Mesenchymal stem cell (in vitro differentiated cells and primary cell): ENCODE measurements around the gene ARIH1.
"Not testable (repeated sequence)": the region's sequence is repeated elsewhere in the genome, so short reads cannot be mapped to it uniquely, and the experiment has no call there.

ENCODE experiments used
- DNase-seq: peaks from one replicate; pipeline ENCODE4 v3.0.0-alpha.2; 2013
- H2AFZ ChIP-seq: one replicate; pipeline ENCODE4 v1.6.1; 2013; ENCODE audit warnings: low read depth, mild to moderate bottlenecking, control low read depth, inconsistent platforms, low read length, moderate library complexity
- H2AK5ac ChIP-seq: 2 replicates; pipeline ENCODE4 v1.6.1; 2013; ENCODE audit warnings: low read length, moderate library complexity, mild to moderate bottlenecking, inconsistent platforms; ENCODE audit not compliant: severe bottlenecking
- H2BK120ac ChIP-seq: one replicate; pipeline ENCODE4 v1.6.1; 2013; ENCODE audit warnings: low read depth, mild to moderate bottlenecking, inconsistent platforms, low read length, moderate library complexity
- H2BK12ac ChIP-seq, 2 experiments: one replicate each; pipeline ENCODE4 v1.6.1; 2013; ENCODE audit warnings: inconsistent platforms in 2 of 2, low read length in 2 of 2, mild to moderate bottlenecking in 2 of 2, moderate library complexity in 2 of 2, control low read depth in 1 of 2
- H2BK15ac ChIP-seq: one replicate; pipeline ENCODE4 v1.6.1; 2013; ENCODE audit warnings: mild to moderate bottlenecking, low read depth, inconsistent platforms; ENCODE audit not compliant: poor library complexity, severe bottlenecking
- H2BK5ac ChIP-seq: 2 replicates; pipeline ENCODE4 v1.6.1; 2013; ENCODE audit warnings: low read depth, mild to moderate bottlenecking, low read length, control low read depth, inconsistent platforms; ENCODE audit not compliant: poor library complexity, severe bottlenecking
- H3K14ac ChIP-seq, 2 experiments: one replicate each; pipeline ENCODE4 v1.6.1; 2013; ENCODE audit warnings: inconsistent platforms in 2 of 2, low read length in 2 of 2, control low read depth in 1 of 2, mild to moderate bottlenecking in 1 of 2, moderate library complexity in 1 of 2
- H3K18ac ChIP-seq, 2 experiments: one replicate each; pipeline ENCODE4 v1.6.1; 2013; ENCODE audit warnings: inconsistent platforms in 2 of 2, low read length in 2 of 2, control low read depth in 1 of 2, low read depth in 1 of 2, mild to moderate bottlenecking in 1 of 2
- H3K23ac ChIP-seq, 2 experiments: one replicate each; pipeline ENCODE4 v1.6.1; 2013; ENCODE audit warnings: inconsistent platforms in 2 of 2, low read length in 2 of 2, mild to moderate bottlenecking in 2 of 2, moderate library complexity in 2 of 2, control low read depth in 1 of 2
- H3K27ac ChIP-seq: 2 replicates; pipeline ENCODE4 v1.5.1; 2013; ENCODE audit warnings: mild to moderate bottlenecking, moderate library complexity, low read length, control low read depth, inconsistent platforms; ENCODE audit not compliant: poor library complexity, severe bottlenecking
- H3K27me3 ChIP-seq, 2 experiments: 2 replicates each; pipeline versions ENCODE4 v1.6.1 to v1.7.0; 2013; ENCODE audit warnings: low read length in 2 of 2, mild to moderate bottlenecking in 2 of 2, moderate library complexity in 2 of 2, control low read depth in 1 of 2, inconsistent platforms in 1 of 2; ENCODE audit not compliant: control insufficient read depth in 1 of 2, insufficient read depth in 1 of 2
- H3K36me3 ChIP-seq, 2 experiments: 2 replicates each; pipeline versions ENCODE4 v1.6.1 to v1.7.0; 2013; ENCODE audit warnings: low read length in 2 of 2, control low read depth in 1 of 2, inconsistent platforms in 1 of 2, low read depth in 1 of 2, mild to moderate bottlenecking in 1 of 2; ENCODE audit not compliant: insufficient read depth in 2 of 2, control insufficient read depth in 1 of 2
- H3K4ac ChIP-seq, 2 experiments: one replicate each; pipeline ENCODE4 v1.6.1; 2013; ENCODE audit warnings: inconsistent platforms in 2 of 2, low read length in 2 of 2, mild to moderate bottlenecking in 2 of 2, moderate library complexity in 2 of 2, control low read depth in 1 of 2, low read depth in 1 of 2
- H3K4me1 ChIP-seq: 2 replicates; pipeline ENCODE4 v1.6.1; 2013; ENCODE audit warnings: low read depth, low read length, control low read depth; ENCODE audit not compliant: control insufficient read depth, insufficient read depth
- H3K4me2 ChIP-seq: 2 replicates; pipeline ENCODE4 v1.6.1; 2013; ENCODE audit warnings: low read length, mild to moderate bottlenecking, inconsistent platforms; ENCODE audit not compliant: poor library complexity, severe bottlenecking
- H3K4me3 ChIP-seq, 2 experiments: 2 replicates each; pipeline versions ENCODE4 v1.5.1 to v1.7.0; 2013; ENCODE audit warnings: low read length in 2 of 2, mild to moderate bottlenecking in 2 of 2, control low read depth in 1 of 2, low read depth in 1 of 2; ENCODE audit not compliant: insufficient read depth in 1 of 2
- H3K79me1 ChIP-seq: replicated peaks from 2 replicates; pipeline ENCODE4 v1.6.1; 2013; ENCODE audit warnings: mild to moderate bottlenecking, control low read depth, low read length, inconsistent platforms; ENCODE audit not compliant: poor library complexity, severe bottlenecking
- H3K9ac ChIP-seq: 2 replicates; pipeline ENCODE4 v1.7.0; 2013; ENCODE audit warnings: mild to moderate bottlenecking, low read length, moderate library complexity
- H3K9me3 ChIP-seq: 2 replicates; pipeline ENCODE4 v1.7.0; 2013; ENCODE audit warnings: mild to moderate bottlenecking, low read length; ENCODE audit not compliant: control insufficient read depth
- H4K8ac ChIP-seq: one replicate; pipeline ENCODE4 v1.6.1; 2013; ENCODE audit warnings: inconsistent platforms, mild to moderate bottlenecking, low read length, moderate library complexity
- H4K91ac ChIP-seq: one replicate; pipeline ENCODE4 v1.6.1; 2013; ENCODE audit warnings: mild to moderate bottlenecking, low read length, inconsistent platforms
- WGBS: methylation state at CpG from one replicate; pipeline ENCODE4 v1.1.7; 2013; ENCODE audit warnings: mixed read lengths; 5-methylcytosine and 5-hydroxymethylcytosine counted together

ARIH1 gene

GRCh38 chr15:72476330-72476729 lies 2.2 kb downstream of the ARIH1 start:
- not testable (repeated sequence) for H2BK5ac ChIP-seq, H3K23ac ChIP-seq, H2BK12ac ChIP-seq, H2AK5ac ChIP-seq, H3K27ac ChIP-seq, H3K18ac ChIP-seq, H3K14ac ChIP-seq, H3K4me1 ChIP-seq, H3K9me3 ChIP-seq, H2BK15ac ChIP-seq, H3K4ac ChIP-seq, H3K27me3 ChIP-seq, H4K8ac ChIP-seq, H2BK120ac ChIP-seq, DNase-seq, H2AFZ ChIP-seq, H4K91ac ChIP-seq, H3K79me1 ChIP-seq
- Histone ChIP-seq H3K4me3 (peak overlapping the region in 1 of 2 experiments; percentile 92), H3K4me2 (peak overlapping the region; percentile 52), H3K9ac (peak overlapping the region; percentile 100), H3K36me3 (peaks cover 13 to 36% of the 10 kb centered on the region in 2 experiments)
- WGBS = 94% methylated on average over 16 of the region's 16 CpGs

- over 99% methylated on average over 3 of the region's 3 CpGs for WGBS
- no peaks in the 10 kb centered on the region for H3K9me3 ChIP-seq
- H3K27ac ChIP-seq = no peak overlapping the region
- no peak overlapping the region for H2AFZ ChIP-seq
- H2BK120ac ChIP-seq = no peak overlapping the region
- H3K18ac ChIP-seq = no peak overlapping the region
- H3K4me1 ChIP-seq = peaks cover 11% of the 10 kb centered on the region
- H4K91ac ChIP-seq = no peak overlapping the region
- H4K8ac ChIP-seq = no peak overlapping the region
- no peak overlapping the region for H3K23ac ChIP-seq
- DNase-seq = no peak
- H3K4me3 ChIP-seq = no peak overlapping the region
- H3K27me3 ChIP-seq = no peaks in the 10 kb centered on the region
- H3K9ac ChIP-seq = no peak overlapping the region
- H3K4me2 ChIP-seq = no peak overlapping the region
- H3K14ac ChIP-seq = no peak overlapping the region
- H3K4ac ChIP-seq = no peak overlapping the region
- H3K36me3 ChIP-seq = peaks cover 15 to 32% of the 10 kb centered on the region in 2 experiments
- no peak overlapping the region for H2BK5ac ChIP-seq
- H2BK15ac ChIP-seq = no peak overlapping the region
- no peaks in the 10 kb centered on the region for H3K79me1 ChIP-seq
- no peak overlapping the region for H2BK12ac ChIP-seq
- no peak overlapping the region for H2AK5ac ChIP-seq
These were observed 7.0 kb downstream of the ARIH1 start for GRCh38 chr15:72481015-72481659.

GRCh38 chr15:72482275-72482674 lies 8.1 kb downstream of the ARIH1 start:
- Histone ChIP-seq H3K9me3 (no peaks in the 10 kb centered on the region), H3K14ac (no peak overlapping the region), H3K18ac (no peak overlapping the region), H3K79me1 (no peaks in the 10 kb centered on the region), H3K9ac (no peak overlapping the region), H2BK5ac (no peak overlapping the region), H2BK15ac (no peak overlapping the region), H3K36me3 (peaks cover 11 to 24% of the 10 kb centered on the region in 2 experiments), H4K8ac (no peak overlapping the region), H4K91ac (no peak overlapping the region), H2AFZ (no peak overlapping the region), H3K27ac (no peak overlapping the region), H3K27me3 (no peaks in the 10 kb centered on the region), H3K4ac (no peak overlapping the region), H2BK120ac (no peak overlapping the region), H2BK12ac (no peak overlapping the region), H2AK5ac (no peak overlapping the region), H3K23ac (no peak overlapping the region), H3K4me3 (no peak overlapping the region), H3K4me2 (no peak overlapping the region), H3K4me1 (peaks cover 8% of the 10 kb centered on the region)
- DNase-seq = no peak

GRCh38 chr15:72483279-72483678 lies 9.1 kb downstream of the ARIH1 start:
- no peak overlapping the region for H2BK15ac ChIP-seq
- no peak for DNase-seq
- 100% methylated on average over 2 of the region's 6 CpGs for WGBS
- no peak overlapping the region for H2BK5ac ChIP-seq
- peaks cover 7% of the 10 kb centered on the region for H3K4me1 ChIP-seq
- no peaks in the 10 kb centered on the region for H3K9me3 ChIP-seq
- H3K4me2 ChIP-seq = no peak overlapping the region
- H3K18ac ChIP-seq = no peak overlapping the region
- no peak overlapping the region for H2BK12ac ChIP-seq
- no peak overlapping the region for H3K27ac ChIP-seq
- H4K8ac ChIP-seq = no peak overlapping the region
- H3K23ac ChIP-seq = no peak overlapping the region
- peaks cover 6 to 16% of the 10 kb centered on the region in 2 experiments for H3K36me3 ChIP-seq
- no peak overlapping the region for H2BK120ac ChIP-seq
- H3K27me3 ChIP-seq = no peaks in the 10 kb centered on the region
- H2AFZ ChIP-seq = no peak overlapping the region
- no peak overlapping the region for H2AK5ac ChIP-seq
- H3K4me3 ChIP-seq = no peak overlapping the region
- no peak overlapping the region for H3K14ac ChIP-seq
- no peak overlapping the region for H3K9ac ChIP-seq
- H4K91ac ChIP-seq = no peak overlapping the region
- H3K79me1 ChIP-seq = no peaks in the 10 kb centered on the region
- no peak overlapping the region for H3K4ac ChIP-seq
